ENCODE measurements around the gene GIT1.
A peak's percentile ranks its signal among the peaks of the same experiment; 100 is the strongest.

The GIT1 gene

DNA sequence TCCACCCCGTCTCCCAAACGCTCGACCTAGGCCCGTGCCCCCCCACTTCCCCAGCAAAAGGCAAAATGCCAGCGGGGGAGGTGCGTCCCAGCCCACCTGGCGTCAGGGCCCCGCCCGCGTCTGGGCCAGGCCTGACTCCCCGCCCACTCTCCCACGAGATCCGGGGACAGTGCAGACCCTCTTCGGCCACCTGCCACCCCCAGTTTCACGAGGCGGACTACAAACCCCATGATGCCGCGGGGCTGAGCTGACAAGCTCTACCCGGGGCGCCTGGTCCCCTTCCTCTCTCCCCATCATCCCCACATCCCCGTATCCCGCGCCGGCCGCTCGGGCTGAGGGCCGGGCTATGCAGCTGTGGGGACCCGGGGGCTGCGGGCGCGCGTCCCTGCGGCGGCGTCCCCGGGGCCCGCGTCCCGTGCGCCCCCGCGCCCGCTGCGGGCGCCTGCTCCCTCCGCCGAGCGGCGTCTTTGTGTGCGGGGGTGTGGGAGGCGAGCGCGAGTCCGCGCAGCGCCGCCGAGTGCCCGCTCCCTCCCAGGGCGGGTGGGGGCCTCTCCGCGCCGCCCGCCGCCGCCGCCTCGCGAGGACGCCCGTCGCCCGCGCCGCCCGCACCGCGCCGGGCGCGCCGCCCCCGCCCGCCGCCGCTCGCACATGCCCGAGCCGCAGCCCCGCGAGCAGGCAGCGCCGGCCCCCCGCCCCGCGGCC is 3.6 kb upstream of the GIT1 start, which contains the start of gene ANKRD13B:
Gene ANKRD13B (plus strand): TSS at position 283 of the 702 bp plus-strand sequence. CDS start 490 bp downstream, outside the sequence.
- peak in 1 of 2 donors; percentile 42 for DNase-seq

DNA sequence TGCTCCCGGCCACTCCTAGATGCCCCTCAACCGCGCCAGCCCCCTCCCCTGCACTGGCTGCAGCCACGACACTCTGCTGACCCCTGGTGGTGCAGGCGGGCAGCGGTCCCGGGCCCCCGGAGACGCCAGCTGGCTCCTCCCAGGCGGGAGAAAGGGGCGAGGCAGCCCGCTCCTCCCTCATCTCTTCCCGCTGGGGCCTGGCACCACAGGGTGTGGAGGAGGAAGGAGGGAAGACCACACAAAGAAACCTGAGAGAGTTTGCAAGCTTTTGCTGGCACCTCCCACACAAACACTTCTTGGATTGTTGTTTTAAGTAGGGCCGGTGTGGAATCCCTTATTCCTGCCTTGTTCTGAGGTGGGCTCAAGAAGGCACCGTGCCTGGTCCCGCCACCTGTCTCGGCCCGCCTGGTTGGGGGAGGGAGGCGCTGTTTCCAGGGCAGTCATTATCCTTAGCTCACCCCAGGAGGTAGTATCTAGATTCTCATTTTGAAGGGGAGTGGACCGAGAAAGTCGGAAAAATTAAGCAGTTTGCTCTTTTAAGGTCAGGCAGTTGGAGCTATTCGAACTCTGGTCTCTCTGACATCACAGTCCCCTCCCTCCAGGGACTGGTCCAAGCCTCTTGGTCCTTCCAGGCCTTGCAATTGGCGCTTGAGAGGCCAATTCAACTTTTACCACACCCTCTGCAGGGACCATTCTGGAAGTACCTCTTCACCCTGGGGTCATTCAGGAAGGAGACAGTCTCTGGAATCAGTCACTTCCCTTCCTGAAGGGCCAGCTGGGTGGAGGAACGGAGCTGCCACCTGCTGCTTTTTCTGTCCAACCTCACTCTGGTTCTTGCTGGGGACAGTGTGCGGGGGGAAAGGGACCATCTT is 2.5 kb upstream of the GIT1 start:
- DNase-seq = peak; percentile 71 to 78

DNA sequence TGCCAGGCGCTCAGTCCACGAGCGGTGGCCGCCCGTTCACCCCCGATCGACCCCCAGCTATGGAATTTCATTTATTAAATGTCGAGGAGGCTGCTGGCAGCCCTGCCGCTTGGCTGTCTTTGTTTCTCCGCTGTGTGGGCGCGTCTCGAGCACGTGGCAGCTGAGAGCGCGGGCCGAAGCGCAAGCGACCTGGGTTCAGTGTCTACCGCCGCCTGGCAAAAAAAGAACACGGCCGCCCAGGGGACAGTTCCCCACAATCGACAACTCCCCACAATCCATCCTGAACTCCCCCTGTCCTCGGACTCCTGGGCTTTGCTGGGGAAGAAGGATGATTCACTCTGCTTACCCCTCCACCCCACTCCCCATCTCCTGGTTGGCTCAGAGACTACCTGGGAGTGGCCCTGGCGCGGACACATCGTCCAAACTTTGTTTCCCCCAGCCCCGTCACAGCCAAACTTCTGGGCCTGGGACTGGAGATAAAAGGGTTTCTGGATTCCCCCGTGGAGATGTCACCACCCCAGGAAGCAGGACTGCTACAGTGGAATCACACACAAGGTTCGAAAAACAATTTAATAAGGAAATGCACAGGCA is 1.8 kb upstream of the GIT1 start:
- DNase-seq = peak; percentile 49 to 52

DNA sequence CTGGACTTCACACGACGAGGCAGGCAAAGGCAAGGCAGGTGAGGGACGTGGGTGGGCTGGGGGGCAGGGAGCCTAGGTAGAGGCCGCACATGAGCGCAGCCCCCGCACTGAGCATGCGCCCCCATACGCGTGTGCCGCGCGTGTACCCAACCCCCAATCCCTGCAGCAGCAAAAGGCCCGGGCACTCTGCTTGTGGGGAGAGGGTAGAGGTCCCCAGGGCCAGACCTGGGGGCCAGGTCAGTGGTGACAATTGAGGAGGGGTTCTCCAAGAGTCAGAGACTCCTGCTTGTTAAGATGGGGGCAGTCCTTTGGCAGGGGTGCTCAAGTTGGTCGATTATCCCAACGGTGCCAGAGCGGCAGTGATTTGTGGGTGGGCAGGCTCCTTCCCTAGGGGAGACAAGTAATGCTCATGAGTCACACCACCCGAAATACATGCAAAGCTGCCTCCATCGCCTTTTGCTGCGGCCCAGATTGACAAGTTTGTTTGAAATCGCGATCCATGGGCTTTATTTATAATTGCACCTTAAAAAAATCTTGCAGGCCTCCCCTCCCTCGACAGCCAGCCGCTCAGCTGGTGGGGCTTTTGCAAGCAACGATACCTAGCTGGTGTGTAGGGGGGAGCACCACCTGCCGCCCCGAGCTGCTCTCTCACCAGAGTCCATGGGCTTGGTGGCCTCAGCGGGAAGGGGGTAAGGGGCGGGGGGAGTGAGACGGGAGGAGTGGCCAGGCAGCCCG is 1.1 kb upstream of the GIT1 start:
- DNase-seq = no peak

DNA sequence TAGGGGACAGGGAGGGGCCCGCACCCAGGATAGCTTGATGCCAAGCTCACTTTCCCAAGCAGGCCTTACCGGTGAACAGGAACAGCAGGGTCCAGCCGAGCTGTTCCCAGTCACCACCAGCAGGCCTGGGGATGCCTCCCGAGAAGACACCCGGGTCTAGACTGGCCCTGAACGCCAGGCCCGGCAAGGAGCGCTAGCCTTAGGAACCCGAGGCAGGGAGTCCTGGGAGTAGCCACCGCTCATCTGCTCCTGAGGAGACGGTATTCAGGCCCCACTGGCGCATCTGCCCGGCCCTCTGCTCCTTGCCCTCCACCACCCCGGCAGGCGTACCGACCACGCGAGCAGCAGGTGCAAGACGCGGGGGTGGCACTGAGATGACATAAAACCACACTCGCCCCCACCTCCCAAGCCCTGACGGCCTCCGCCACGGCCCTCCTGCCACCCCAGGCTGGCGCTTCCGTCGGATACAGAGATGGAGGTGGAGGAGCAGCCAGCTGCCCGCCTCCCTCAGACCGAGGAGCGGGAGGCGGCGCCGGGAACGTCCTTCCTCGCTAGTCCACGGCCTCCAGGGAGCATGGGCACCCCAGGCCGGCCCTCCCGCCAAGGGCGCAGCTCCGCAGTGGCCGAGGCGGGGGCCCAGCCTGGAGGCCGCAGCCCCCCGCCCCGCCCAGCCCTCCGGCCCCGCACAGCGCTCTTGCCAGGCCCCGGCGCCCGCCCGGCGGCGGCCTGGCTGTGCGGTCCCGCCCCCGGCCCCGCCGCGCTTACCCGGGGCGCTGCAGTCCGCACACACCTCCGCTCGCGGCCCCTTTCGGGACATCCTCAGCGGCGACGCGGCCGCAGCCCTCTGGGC is 661 bp downstream of the GIT1 start:
- peak; percentile 71 to 83 for DNase-seq

DNA sequence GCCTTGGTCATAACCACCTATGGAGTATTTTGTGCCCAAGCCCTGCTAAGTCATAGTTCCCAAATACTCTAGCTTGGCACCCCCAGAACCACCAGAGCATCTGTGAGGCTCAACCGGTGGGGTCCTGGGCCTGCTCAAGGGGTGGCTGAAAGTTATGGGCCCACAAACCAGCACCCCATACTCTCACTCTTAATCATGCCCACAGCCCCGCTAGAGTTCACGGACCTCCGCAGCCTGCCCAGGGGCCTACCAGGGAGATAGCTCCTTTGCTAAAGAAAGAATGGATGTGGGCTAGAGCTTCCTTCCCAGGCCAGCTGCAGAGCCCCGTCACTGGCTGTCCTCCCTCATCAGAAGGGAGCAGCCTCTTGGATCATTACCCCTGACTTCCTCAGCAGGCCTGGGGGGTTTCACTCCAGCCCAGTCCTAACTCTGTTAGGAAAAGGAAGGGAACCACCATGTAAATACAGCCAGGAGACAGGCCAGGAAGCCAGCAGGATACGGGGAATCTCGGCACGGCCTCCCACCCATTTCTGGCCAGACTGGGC is 1.4 kb downstream of the GIT1 start:
- no peak for DNase-seq

DNA sequence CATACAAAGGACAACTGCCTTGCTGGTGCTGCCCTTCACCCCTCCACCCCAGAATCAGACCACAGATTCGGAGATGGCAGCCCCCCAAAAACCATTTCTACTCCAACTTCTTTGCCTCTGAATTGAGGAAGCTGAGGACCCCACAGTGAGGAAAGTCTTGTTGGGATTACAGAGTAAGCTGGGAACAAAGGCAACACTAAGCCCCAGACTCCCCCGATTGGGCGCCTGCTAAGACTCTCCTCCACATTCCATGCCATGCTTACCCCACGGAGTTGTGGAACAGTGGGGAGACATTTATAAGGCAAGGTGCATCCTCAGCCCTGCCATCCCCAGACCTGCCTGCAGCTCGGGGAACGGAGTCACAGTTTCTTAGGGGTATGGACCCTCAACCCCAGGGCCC is 1.9 kb downstream of the GIT1 start:
- DNase-seq = no peak

DNA sequence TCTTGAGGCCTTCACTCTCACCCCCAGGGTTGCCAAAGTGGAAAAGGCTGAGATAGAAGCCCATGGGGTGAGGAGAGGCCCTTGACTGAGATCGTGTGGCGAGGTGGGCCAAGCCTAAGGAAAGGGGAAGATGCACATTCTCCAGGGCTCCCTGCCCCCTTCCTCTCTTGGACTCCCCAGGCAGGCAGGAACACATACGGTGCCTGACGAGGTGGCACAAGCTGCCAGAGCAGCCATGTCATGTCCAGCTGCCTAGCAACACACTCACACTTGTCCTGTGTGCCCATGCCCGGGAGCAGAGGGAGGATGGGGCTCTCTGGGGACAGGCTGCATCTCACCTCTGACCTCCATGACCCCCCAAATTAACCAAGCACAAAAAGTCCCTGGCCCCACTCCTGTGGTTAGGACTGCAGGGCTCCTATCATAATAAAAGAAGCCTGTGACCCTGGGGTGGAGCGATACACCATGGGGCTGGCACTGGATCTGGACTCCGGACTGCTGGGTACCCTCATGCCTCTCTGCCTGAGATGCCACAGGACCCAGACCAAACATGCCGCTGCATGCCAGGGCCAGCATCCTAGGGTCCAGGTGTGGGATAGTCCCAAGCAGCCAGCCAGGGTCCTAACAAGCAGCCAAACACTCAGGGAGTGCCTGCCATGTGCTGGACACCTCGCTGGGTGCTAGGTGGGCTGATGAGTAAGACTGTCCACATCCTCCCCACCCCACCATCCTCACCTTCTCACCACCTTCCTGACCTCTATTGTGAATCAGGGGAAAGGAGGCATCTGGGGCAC is 2.6 kb downstream of the GIT1 start:
- DNase-seq = no peak

DNA sequence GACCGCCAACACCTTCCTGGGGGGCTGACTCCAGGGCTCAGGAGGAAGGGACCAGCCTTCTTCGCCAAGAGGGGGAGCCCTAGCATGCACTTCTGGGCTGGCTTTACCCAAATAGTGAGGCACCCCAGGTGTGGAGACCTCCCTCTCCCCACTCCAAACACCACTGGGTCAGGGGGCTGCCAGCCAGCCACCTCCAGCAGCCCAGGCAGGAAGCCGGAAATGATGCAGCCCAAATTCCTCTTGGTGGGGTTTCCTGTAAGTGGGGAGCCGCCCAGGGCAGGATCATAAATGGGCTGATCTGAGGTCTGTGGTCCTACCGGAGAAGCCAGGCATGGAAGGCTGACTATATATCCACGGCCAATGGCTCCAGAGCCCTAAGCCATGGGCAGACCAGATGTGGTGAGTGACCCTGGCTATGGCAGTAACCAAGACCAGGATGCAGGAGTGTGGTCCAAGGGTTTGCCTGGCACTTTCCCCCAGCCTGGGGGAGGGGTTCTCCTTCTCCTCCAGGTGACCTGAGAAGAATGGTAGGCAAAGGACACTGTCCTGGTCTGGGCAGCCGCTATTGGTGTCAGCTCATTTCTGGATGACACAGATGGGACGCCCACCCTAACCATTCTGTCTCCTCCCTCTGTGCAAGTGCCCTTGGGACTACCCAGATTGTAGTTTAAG is 4.2 kb downstream of the GIT1 start:
- peak in 1 of 2 donors; percentile 40 for DNase-seq

DNA sequence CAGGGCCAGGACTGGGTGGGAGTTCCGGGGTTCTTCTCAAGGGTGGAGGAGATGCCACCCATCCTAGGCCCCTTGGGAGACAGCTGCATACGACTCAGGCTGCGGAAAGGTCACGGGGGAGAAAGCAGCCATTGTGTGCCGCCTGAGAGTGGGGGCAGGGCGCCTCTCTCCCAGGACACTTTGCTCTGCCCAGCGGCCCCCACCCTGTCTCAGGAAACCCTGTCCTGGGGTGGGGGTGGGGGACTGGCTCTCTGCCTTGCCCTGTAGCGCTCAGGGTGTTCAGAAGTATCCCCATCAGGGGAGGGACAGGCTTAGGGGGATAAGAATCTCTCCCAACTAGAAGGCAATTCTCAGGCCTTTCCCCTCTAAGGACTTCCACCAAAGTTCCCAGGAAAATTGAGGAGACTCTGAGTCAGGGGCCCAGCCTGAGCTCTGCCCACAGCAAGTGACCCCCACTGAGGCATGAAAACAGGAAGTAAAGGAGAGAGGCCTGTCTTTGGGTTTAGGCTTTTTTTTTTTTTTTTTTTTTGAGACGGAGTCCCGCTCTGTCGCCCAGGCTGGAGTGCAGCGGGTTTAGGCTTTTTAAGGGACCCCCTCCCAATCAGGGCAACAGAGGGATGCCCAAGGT is 4.9 kb downstream of the GIT1 start:
- no peak for DNase-seq

DNA sequence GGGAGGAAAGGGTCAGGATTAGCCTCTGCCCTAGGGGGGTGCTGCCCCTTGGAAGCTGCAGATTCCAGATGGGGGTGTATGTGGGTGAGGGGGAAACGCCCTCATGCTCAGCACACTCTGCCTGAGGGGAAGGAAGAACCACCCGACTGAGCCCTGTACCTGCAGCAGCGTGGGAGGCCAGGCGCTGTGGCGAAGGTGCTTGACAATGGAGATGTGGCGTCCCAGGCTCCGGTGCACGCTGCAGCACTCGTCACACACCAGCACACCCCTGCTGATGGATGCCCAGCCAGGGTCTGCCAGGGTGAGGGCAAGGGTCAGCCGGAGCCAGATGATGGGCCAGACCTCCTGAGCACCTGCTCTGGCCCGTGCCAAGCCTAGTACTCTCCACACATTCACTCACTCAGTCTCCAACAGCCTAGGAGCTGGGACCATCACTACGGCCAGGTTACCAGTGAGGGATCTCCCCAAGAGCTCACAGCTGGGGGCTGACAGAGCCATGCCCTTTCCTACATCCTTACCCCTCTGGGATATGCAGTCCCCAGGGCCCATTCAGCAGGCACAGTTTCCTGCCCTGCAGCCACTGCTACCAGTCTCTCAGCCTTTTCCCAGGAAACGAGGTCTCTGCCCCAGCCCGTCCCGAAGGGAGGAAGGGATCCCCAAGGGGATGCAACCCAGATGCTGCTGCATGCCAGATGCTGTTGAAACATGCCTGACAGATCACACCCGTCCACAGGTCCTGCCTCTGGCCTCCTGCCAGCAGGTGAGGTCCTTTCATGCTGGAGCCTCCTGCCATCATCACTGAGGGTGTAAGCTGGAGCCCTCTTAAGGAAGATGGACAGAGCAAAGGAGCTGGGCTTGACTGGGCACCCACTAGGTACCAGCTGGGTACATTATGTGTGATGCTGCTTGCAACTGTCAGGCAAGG is 5.9 kb downstream of the GIT1 start:
- no peak for DNase-seq

DNA sequence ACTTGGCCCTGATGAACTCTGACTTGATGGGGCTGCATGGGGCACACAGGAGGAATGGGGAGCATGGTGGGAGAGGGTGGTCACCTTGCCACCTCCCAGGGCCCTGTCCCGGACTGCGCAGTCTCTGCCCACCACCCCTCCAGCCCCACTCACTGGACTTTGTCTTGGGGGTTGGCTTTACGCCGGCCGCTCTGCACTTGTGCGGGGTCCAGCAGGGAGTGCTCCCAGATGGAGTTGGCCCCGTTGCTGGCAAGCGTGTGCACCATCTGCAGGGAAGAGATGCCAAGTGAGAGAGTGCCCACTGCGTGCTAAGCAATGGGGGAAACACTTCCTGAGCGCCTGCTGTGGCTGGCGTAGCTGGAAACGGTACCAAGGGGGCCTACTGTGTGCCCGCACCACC is 6.7 kb downstream of the GIT1 start:
- DNase-seq = no peak

DNA sequence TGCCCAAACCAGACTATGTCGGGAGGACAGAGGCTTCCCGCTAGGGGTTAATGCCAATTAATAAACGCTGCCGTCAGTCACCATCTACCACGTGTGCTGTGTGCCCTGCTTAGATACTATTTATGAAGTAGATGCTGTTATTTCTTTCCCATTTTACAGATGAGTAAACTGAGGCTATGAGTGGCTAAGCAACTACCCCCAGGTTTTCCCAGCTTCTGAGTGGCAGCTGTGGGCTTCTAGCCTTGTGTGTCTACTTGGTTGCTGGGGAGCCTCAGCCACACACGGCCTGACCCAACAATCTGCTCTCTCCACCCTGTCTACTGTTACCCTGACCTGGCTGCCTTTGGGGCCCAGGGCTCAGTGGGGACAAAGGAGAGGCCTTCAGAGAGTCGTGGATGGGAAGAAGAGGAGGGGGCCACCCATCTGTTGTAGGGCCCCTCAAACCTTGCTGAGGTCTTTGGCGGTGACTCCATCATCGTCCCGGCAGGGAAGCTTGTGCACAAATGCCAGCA is 7.1 kb downstream of the GIT1 start:
- no peak for DNase-seq

DNA sequence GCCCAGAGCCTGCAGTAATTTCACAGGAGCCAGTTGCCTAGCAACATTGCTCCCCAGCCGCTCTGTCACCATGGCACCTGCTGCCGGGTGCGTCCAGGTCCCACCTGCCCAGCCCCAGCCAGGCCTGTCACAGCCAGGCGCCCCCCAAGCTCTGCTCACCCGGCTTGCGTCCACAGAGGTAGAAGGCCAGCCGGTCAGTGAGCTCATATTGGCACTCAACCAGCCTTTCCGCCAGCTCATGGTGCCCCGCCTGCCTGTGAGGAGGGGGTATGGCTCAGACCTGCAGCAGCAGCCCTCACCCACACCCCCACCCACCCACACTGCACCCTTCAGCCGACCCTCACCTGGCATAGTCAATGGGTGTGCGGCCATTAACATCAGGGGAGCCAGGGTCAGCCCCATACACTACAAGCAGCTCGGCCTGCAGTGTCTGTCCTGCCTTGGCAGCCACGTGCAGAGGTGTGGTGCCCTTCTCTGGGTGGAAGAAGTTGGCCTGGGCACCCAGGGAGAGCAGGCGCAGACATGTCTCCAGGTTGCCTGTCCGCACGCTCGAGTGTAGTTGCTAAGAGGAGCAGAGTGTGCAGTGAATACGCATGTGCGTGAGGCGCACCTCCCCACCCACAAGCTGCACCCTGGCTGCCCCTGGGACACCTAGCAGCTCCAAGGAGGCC is 7.7 kb downstream of the GIT1 start:
- DNase-seq = no peak

DNA sequence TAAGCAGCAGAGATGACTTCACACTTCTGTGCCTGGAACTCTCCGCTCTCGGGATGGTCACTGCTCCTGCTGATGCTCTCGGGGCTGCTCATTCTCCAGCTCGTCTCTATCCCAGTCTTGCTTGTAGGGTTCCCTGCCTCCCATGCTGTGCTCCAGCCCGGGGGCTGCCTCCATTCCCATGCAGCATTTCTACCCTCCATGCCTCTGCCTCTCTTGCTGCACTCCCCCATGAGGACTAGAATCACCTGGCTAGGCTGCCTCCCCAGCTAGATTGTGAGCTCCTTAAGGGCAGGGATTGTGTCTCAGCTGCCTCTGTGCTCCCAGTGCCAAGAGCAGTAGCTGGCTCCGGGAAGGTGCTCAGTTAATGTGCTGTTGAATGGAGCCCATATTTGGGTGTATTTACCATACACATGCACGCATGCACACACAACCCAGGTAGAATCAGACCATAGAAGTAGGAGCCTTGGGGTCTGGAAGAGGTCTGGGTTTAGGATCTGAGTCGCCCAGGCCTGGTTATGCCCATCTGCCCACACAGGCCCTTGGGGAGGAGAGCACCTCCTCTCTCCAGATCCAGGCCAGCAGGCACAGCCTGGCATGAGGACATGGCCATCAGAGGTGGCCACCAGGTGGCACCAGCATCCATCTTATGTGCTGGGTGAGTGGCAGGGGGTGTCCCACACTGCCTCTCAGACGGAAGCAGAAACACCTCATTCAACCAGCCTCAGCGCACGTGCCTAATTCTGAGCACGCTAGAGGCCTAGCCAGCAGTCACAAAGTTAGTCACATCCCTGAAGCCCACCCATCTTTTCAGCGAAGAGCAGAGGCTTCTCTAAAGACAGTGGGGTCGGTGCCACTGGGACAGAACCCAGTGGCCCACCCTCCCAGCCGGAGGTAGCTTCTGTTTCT is 9.3 kb downstream of the GIT1 start:
- peak; percentile 87 to 90 for DNase-seq

DNA sequence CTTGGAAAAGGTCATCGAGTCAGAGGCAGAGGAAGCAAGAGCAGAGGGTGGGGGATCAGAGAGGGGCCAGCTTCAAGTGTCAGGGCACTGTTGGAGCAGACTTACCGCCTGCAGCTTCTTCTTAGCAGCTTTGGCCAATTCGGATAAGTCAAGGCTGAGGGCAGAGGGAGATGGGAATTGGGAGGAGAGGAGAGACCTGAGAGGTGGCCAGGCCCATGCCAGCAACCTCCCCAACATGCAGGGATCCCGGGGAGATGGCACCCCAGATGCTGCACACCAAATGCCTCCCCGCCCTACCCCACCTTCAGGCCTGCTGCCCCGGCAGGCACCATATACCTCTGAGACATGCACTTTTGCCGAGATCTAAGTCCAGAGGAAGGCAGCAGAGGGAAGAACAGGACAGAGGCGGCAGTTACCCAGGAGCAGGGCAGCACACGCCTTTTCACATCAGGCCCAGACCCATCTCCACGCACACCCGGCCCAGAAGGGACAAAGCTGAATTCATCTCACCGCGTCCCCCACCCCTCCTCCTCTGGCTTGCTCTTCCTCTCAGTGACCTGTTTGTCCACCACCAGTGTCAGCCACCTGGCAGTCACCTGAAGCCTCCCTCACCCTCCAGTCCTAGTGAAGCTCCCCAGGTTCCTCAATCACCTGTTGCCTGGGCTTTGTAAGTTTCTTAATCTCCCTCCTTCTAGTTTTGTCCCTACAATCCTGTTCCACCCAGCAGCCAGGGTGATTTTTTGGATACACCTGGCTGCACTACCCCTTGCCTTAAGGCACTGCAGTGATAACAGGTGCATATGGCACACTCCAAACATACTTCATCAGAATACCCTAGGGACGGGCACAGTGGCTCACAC is 10.6 kb downstream of the GIT1 start:
- DNase-seq = no peak
